Stomach (tissue), 9 donors: ENCODE data around the gene FLRT2. TPM values are rescaled to one million over a fixed set of nuclear protein-coding genes. Genes with fewer than 3 reads are reported as not detected.

Experiments
- DNase-seq, 2 donors: peaks; one replicate each; pipeline versions ENCODE4 v3.0.0 to v3.0.0-alpha.2; 2013 to 2019
- H3K27ac ChIP-seq, 5 donors: fragments of 200-600 bp in 4 of 5; sonication (generic) in 4 of 5; one replicate each; pipeline ENCODE4 v1.5.1; 2013 to 2019; ENCODE audit warnings: mild to moderate bottlenecking in 1 of 5, moderate library complexity in 1 of 5
- H3K27me3 ChIP-seq, 3 donors: fragments of 200-600 bp; sonication (generic); one replicate each; pipeline ENCODE4 v1.5.1; 2017 to 2019; ENCODE audit warnings: mixed run types in 1 of 3
- H3K36me3 ChIP-seq, 4 donors: fragments of 200-600 bp; sonication (generic); 1 replicate in 3 of 4; 2 replicates in 1 of 4; pipeline ENCODE4 v1.5.1; 2016 to 2019
- H3K4me1 ChIP-seq, 4 donors: fragments of 200-600 bp; sonication (generic); one replicate each; pipeline ENCODE4 v1.5.1; 2016 to 2019
- H3K4me3 ChIP-seq, 4 donors: fragments of 200-600 bp; sonication (generic) in 3 of 4; one replicate each; pipeline ENCODE4 v1.5.1; 2016 to 2019; ENCODE audit warnings: mild to moderate bottlenecking in 1 of 4
- H3K9me3 ChIP-seq, 4 donors: fragments of 200-600 bp; sonication (generic); one replicate each; pipeline ENCODE4 v1.5.1; 2016 to 2019
- CTCF ChIP-seq, 7 experiments: fragments of 450-650 bp in 4 of 7; fragments of 200-600 bp in 3 of 7; sonication (generic) in 3 of 7; IDR thresholded peaks; one replicate each; pipeline ENCODE4 v1.5.1; 2016 to 2019; ENCODE audit warnings: antibody characterized with exemption in 7 of 7, control low read depth in 2 of 7, mild to moderate bottlenecking in 1 of 7
- EP300 ChIP-seq: sonication (generic); formaldehyde crosslinking; IDR thresholded peaks from one replicate; pipeline ENCODE4 v1.6.1; 2017; ENCODE audit warnings: antibody characterized with exemption
- POLR2A ChIP-seq, 4 donors: fragments of 450-650 bp; IDR thresholded peaks; one replicate each; pipeline ENCODE4 v1.6.1; 2016; ENCODE audit warnings: antibody characterized with exemption in 4 of 4, control low read depth in 2 of 4, mild to moderate bottlenecking in 1 of 4, moderate library complexity in 1 of 4
- POLR2AphosphoS5 ChIP-seq, 3 donors: sonication (generic); formaldehyde crosslinking; IDR thresholded peaks; one replicate each; pipeline ENCODE4 v1.6.1; 2016; ENCODE audit warnings: antibody characterized with exemption in 3 of 3
- WGBS, 5 donors: extraction: QIAGEN DNeasy Blood & Tissue Kit in 3 of 5; methylation state at CpG; one replicate each; pipeline versions ENCODE4 v1.1.5 to v1.1.7; 2013 to 2018; 5-methylcytosine and 5-hydroxymethylcytosine counted together
- intact Hi-C: fragments of 100-400 bp; cut with DNase I; formaldehyde crosslinking; loops from one replicate; pipeline ENCODE4 v1.15.1; 2023; ENCODE audit warnings: low total_unique reads
- polyA plus RNA-seq, 3 donors: library from polyadenylated mRNA; stranded (reverse); fragments of 200-250 nt; gene quantifications; one replicate each; pipeline ENCODE4 v1.2.3, GENCODE V29; 2013
- total RNA-seq, 5 donors: library from RNA; depleted of rRNA; stranded (reverse); fragments of >200 nt; gene quantifications; one replicate each; pipeline versions ENCODE4 v1.1.0 to v1.2.3, GENCODE V29; 2014 to 2016
- donor health status: healthy with polysubstance abuse.
- donor health status: Bipolar disorder and iron deficiency.
- donor health status: healthy.

The FLRT2 gene
- total and polyA plus RNA-seq, 8 donors = 0.45 to 34.1 (median 1.2) TPM

- Histone ChIP-seq H3K27me3 (no peaks in the 10 kb centered on the region), H3K9me3 (no peaks in the 10 kb centered on the region), H3K36me3 (no peaks in the 10 kb centered on the region), H3K27ac (no peak overlapping the region), H3K4me1 (no peaks in the 10 kb centered on the region), H3K4me3 (no peak overlapping the region)
- DNase-seq = no peak
- intact Hi-C loops = no loop called here
- 74 to 91% (median 83%) methylated on average over 5 of the region's 5 CpGs for WGBS, 5 donors
- TF ChIP-seq EP300 (no peak), POLR2AphosphoS5 (IDR thresholded peaks at IDR 0.05) (no peak), POLR2A (IDR thresholded peaks at IDR 0.05) (no peak), CTCF (IDR thresholded peaks at IDR 0.05) (no peak)
These were observed 12.7 kb downstream of the FLRT2 start for GRCh38 chr14:85542623-85543022.

GRCh38 chr14:85545738-85546137 is 15.8 kb downstream of the FLRT2 start:
- no peaks in the 10 kb centered on the region for H3K27me3 ChIP-seq
- peaks cover 0 to 3% (median 0%) of the 10 kb centered on the region in 4 donors for H3K36me3 ChIP-seq
- WGBS, 5 donors = 86 to 90% (median 88%) methylated on average over 3 of the region's 3 CpGs
- TF ChIP-seq CTCF (IDR thresholded peaks at IDR 0.05) (no peak), EP300 (no peak), POLR2A (IDR thresholded peaks at IDR 0.05) (no peak), POLR2AphosphoS5 (IDR thresholded peaks at IDR 0.05) (no peak)
- no peak overlapping the region for H3K27ac ChIP-seq
- peaks cover 0 to 4% (median 0%) of the 10 kb centered on the region in 4 donors for H3K4me1 ChIP-seq
- intact Hi-C loops = no loop called here
- no peak overlapping the region for H3K4me3 ChIP-seq
- no peaks in the 10 kb centered on the region for H3K9me3 ChIP-seq
- no peak for DNase-seq

GRCh38 chr14:85546390-85546789 is 16.4 kb downstream of the FLRT2 start:
- no peak for TF ChIP-seq EP300
- TF ChIP-seq POLR2AphosphoS5 (IDR thresholded peaks at IDR 0.05) = no peak
- no peak for TF ChIP-seq CTCF (IDR thresholded peaks at IDR 0.05)
- TF ChIP-seq POLR2A (IDR thresholded peaks at IDR 0.05) = no peak
- Histone ChIP-seq H3K4me3 (no peak overlapping the region), H3K4me1 (peaks cover 0 to 4% (median 0%) of the 10 kb centered on the region in 4 donors), H3K9me3 (no peaks in the 10 kb centered on the region), H3K27me3 (no peaks in the 10 kb centered on the region), H3K36me3 (peaks cover 0 to 3% (median 0%) of the 10 kb centered on the region in 4 donors), H3K27ac (no peak overlapping the region)
- WGBS, 5 donors = 58 to 94% (median 67%) methylated on average over 3 of the region's 3 CpGs
- no peak for DNase-seq
- intact Hi-C loops = no loop called here

GRCh38 chr14:85549697-85550096 is 19.8 kb downstream of the FLRT2 start:
- 82 to 87% (median 85%) methylated on average over 2 of the region's 2 CpGs for WGBS, 5 donors
- peaks cover 0 to 3% (median 0%) of the 10 kb centered on the region in 4 donors for H3K36me3 ChIP-seq
- intact Hi-C loops = no loop called here
- TF ChIP-seq CTCF (IDR thresholded peaks at IDR 0.05) = no peak
- TF ChIP-seq POLR2AphosphoS5 (IDR thresholded peaks at IDR 0.05) = no peak
- TF ChIP-seq POLR2A (IDR thresholded peaks at IDR 0.05) = no peak
- no peak for TF ChIP-seq EP300
- H3K4me1 ChIP-seq = peaks cover 0 to 4% (median 0%) of the 10 kb centered on the region in 4 donors
- no peaks in the 10 kb centered on the region for H3K9me3 ChIP-seq
- H3K27me3 ChIP-seq = no peaks in the 10 kb centered on the region
- no peak overlapping the region for H3K27ac ChIP-seq
- DNase-seq = no peak
- no peak overlapping the region for H3K4me3 ChIP-seq
